Kidney (tissue), 14 donors: Measurements from ENCODE around the gene FGFR1OP2. TPM values are rescaled to one million over a fixed set of nuclear protein-coding genes. Genes with fewer than 3 reads are reported as not detected.

ENCODE experiments used
- DNase-seq, 5 donors: peaks; one replicate each; pipeline ENCODE4 v3.0.0-alpha.2; 2013 to 2020
- FAIRE-seq: peaks from 2 replicates; lab custom pipeline; 2012; peaks lifted over from hg19 to GRCh38; lab: Jason Lieb, UNC
- H3K27ac ChIP-seq, 2 donors: one replicate each; pipeline ENCODE4 v1.7.0; 2013; ENCODE audit warnings: low read depth in 2 of 2, low read length in 2 of 2, inconsistent platforms in 1 of 2
- H3K27me3 ChIP-seq: one replicate; pipeline ENCODE4 v1.7.1; 2013; ENCODE audit warnings: low read length, inconsistent platforms; ENCODE audit not compliant: control insufficient read depth, insufficient read depth
- H3K36me3 ChIP-seq, 3 donors: one replicate each; pipeline versions ENCODE4 v1.7.0 to v1.7.1; 2013; ENCODE audit warnings: low read length in 3 of 3, control low read depth in 1 of 3, inconsistent platforms in 1 of 3; ENCODE audit not compliant: insufficient read depth in 3 of 3, control insufficient read depth in 2 of 3
- H3K4me1 ChIP-seq, 3 donors: one replicate each; pipeline versions ENCODE4 v1.7.0 to v1.7.1; 2013; ENCODE audit warnings: low read length in 3 of 3, inconsistent platforms in 1 of 3, low read depth in 1 of 3; ENCODE audit not compliant: control insufficient read depth in 2 of 3, insufficient read depth in 2 of 3
- H3K4me3 ChIP-seq, 3 donors: one replicate each; pipeline versions ENCODE4 v1.7.0 to v1.8.1; 2013; ENCODE audit warnings: low read length in 3 of 3, control low read depth in 1 of 3, inconsistent platforms in 1 of 3
- H3K9ac ChIP-seq, 3 donors: one replicate each; pipeline versions ENCODE4 v1.7.0 to v1.7.1; 2013; ENCODE audit warnings: low read length in 3 of 3, control low read depth in 1 of 3, inconsistent platforms in 1 of 3
- H3K9me3 ChIP-seq, 3 donors: one replicate each; pipeline versions ENCODE4 v1.7.0 to v1.7.1; 2013; ENCODE audit warnings: low read length in 3 of 3, control low read depth in 1 of 3, inconsistent platforms in 1 of 3; ENCODE audit not compliant: control insufficient read depth in 2 of 3, insufficient read depth in 1 of 3
- CTCF ChIP-seq: IDR thresholded peaks from 3 replicates; pipeline ENCODE4 v1.5.1; 2012; ENCODE audit warnings: mild to moderate bottlenecking, moderate library complexity, borderline replicate concordance; ENCODE audit not compliant: insufficient read depth; ENCODE audit errors: extremely low read depth
- intact Hi-C: fragments of 100-400 bp; cut with DNase I; formaldehyde crosslinking; loops from one replicate; pipeline ENCODE4 v1.11.1; 2022
- polyA plus RNA-seq: library from polyadenylated mRNA; stranded (reverse); fragments of 350-450 nt; fragmentation: Illumina TruSeq; extraction: RNeasy Lipid Tissue Mini Kit (QIAGEN cat#74804); gene quantifications from one replicate; pipeline ENCODE4 v1.2.3, GENCODE V29; 2014; ENCODE audit warnings: low read depth, low replicate concordance; ENCODE audit not compliant: insufficient read depth
- total RNA-seq: library from RNA; stranded (reverse); fragmentation: NEBNext Ultra II Directional; extraction: Animal tissue kit (Norgen Biotek cat#: 25700); gene quantifications from one replicate; pipeline ENCODE4 v1.2.1, GENCODE V29; 2021
- donor health status: control.
- donor health status: control.
- donor health status: control.
- donor health status: control.
- donor health status: control.
- donor health status: DM: yes; HTN: yes; CAD: no.
- donor health status: Normal renal cell carcinoma (clear cell type).

The FGFR1OP2 gene
- total and polyA plus RNA-seq, 2 donors from 2014 or later, result 28.6 to 47.1 TPM

GRCh38 chr12:27003421-27004381, 65.4 kb downstream of the FGFR1OP2 start:
- no peak for DNase-seq
- Histone ChIP-seq H3K27ac (no peak overlapping the region), H3K4me1 (peaks cover 0 to 12% (median 2%) of the 10 kb centered on the region in 3 donors), H3K9me3 (no peaks in the 10 kb centered on the region), H3K27me3 (no peaks in the 10 kb centered on the region), H3K4me3 (no peak overlapping the region), H3K36me3 (peaks cover 0 to 8% (median 3%) of the 10 kb centered on the region in 3 donors), H3K9ac (no peak overlapping the region)
- intact Hi-C loops, result loop anchor here (10.0 kb wide), 1 partner anchor 49 kb away; no protein-coding TSS in a partner anchor
- FAIRE-seq, result no peak
- no peak for TF ChIP-seq CTCF

- Histone ChIP-seq H3K4me3 (no peak overlapping the region), H3K27me3 (no peaks in the 10 kb centered on the region), H3K27ac (no peak overlapping the region), H3K9ac (no peak overlapping the region), H3K36me3 (peaks cover 0 to 6% (median 2%) of the 10 kb centered on the region in 3 donors), H3K9me3 (no peaks in the 10 kb centered on the region), H3K4me1 (peaks cover 0 to 16% (median 5%) of the 10 kb centered on the region in 3 donors)
- DNase-seq, result no peak
- intact Hi-C loops, result loop anchor here (10.0 kb wide), 1 partner anchor 51 kb away; no protein-coding TSS in a partner anchor
- FAIRE-seq, result no peak
- no peak for TF ChIP-seq CTCF
Observed at GRCh38 chr12:27005495-27005894, 67.2 kb downstream of the FGFR1OP2 start.

GRCh38 chr12:27006797-27007467, 68.7 kb downstream of the FGFR1OP2 start:
- peaks cover 0 to 19% (median 5%) of the 10 kb centered on the region in 3 donors for H3K4me1 ChIP-seq
- DNase-seq (no peak), FAIRE-seq (no peak)
- peaks cover 0 to 1% (median 0%) of the 10 kb centered on the region in 3 donors for H3K36me3 ChIP-seq
- no peaks in the 10 kb centered on the region for H3K27me3 ChIP-seq
- intact Hi-C loops, result loop anchor here (10.0 kb wide), 1 partner anchor 52 kb away; no protein-coding TSS in a partner anchor
- H3K9ac ChIP-seq, result no peak overlapping the region
- H3K4me3 ChIP-seq, result peak overlapping the region in 1 of 3 donors; percentile 20
- no peak for TF ChIP-seq CTCF
- peak overlapping the region; percentile 21 to 30 for H3K27ac ChIP-seq
- no peaks in the 10 kb centered on the region for H3K9me3 ChIP-seq
